Astrocyte (in vitro differentiated cells and primary cell): Measurements from ENCODE around the gene INCA1.

Source experiments
- EZH2 ChIP-seq: IDR thresholded peaks from 2 replicates; pipeline ENCODE4 v1.6.1; 2012; ENCODE audit warnings: mild to moderate bottlenecking, low read length, inconsistent platforms; ENCODE audit not compliant: insufficient read depth
- TF ChIP-seq, protein P1 (sequence below): IDR thresholded peaks from 2 replicates; pipeline ENCODE4 v1.5.1; 2011; ENCODE audit warnings: low read depth, mild to moderate bottlenecking, inconsistent platforms, low read length, moderate library complexity; ENCODE audit not compliant: insufficient read depth

DNA sequence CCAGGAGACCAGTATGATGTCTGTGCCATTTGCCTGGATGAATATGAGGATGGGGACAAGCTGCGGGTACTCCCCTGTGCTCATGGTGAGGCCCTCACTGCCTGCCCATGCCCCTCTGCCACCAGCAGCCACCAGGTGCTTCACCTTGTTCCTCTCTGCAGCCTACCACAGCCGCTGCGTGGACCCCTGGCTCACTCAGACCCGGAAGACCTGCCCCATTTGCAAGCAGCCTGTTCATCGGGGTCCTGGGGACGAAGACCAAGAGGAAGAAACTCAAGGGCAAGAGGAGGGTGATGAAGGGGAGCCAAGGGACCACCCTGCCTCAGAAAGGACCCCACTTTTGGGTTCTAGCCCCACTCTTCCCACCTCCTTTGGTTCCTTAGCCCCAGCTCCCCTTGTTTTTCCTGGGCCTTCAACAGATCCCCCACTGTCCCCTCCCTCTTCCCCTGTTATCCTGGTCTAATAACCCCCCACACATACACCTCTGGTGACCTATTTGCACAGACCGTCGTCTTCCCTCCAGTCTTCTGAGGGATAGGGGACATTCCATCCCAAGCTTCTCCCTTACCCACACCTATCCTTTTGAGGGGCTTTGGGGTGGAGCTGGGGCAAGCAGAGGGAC is 52.7 kb downstream of the INCA1 start:
- TF ChIP-seq, protein P1, sequence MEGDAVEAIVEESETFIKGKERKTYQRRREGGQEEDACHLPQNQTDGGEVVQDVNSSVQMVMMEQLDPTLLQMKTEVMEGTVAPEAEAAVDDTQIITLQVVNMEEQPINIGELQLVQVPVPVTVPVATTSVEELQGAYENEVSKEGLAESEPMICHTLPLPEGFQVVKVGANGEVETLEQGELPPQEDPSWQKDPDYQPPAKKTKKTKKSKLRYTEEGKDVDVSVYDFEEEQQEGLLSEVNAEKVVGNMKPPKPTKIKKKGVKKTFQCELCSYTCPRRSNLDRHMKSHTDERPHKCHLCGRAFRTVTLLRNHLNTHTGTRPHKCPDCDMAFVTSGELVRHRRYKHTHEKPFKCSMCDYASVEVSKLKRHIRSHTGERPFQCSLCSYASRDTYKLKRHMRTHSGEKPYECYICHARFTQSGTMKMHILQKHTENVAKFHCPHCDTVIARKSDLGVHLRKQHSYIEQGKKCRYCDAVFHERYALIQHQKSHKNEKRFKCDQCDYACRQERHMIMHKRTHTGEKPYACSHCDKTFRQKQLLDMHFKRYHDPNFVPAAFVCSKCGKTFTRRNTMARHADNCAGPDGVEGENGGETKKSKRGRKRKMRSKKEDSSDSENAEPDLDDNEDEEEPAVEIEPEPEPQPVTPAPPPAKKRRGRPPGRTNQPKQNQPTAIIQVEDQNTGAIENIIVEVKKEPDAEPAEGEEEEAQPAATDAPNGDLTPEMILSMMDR = no peak
- no peak for TF ChIP-seq EZH2
